CD4-positive, alpha-beta memory T cell (primary cell): ENCODE results near the gene FIBP. TPM values are rescaled to one million over a fixed set of nuclear protein-coding genes. Genes with fewer than 3 reads are reported as not detected.

ENCODE experiments used
- CTCF ChIA-PET: fragments of 350-600 bp; sonication (Branson Sonifier 250); formaldehyde crosslinking; loops from one replicate; lab custom pipeline; 2021; ENCODE audit warnings: inconsistent platforms; ENCODE audit not compliant: partially characterized antibody; lab: Charles Lee
- POLR2A ChIA-PET: fragments of 350-600 bp; sonication (Branson Sonifier 250); formaldehyde crosslinking; loops from one replicate; lab custom pipeline; 2021; ENCODE audit not compliant: partially characterized antibody; lab: Charles Lee
- DNase-seq, 5 donors: peaks; one replicate each; pipeline versions ENCODE4 v3.0.0 to v3.0.0-alpha.2; 2020 to 2022; ENCODE audit warnings: mixed read lengths in 1 of 5
- H3K27ac ChIP-seq: one replicate; pipeline ENCODE4 v1.7.0; 2013; ENCODE audit warnings: low read depth, low read length
- H3K27me3 ChIP-seq: 2 replicates; pipeline ENCODE4 v1.7.0; 2013; ENCODE audit warnings: mild to moderate bottlenecking, low read length, moderate library complexity; ENCODE audit not compliant: insufficient read depth
- H3K36me3 ChIP-seq: 2 replicates; pipeline ENCODE4 v1.7.0; 2013; ENCODE audit warnings: mild to moderate bottlenecking, low read length, moderate library complexity; ENCODE audit not compliant: insufficient read depth
- H3K4me1 ChIP-seq: 2 replicates; pipeline ENCODE4 v1.7.0; 2013; ENCODE audit warnings: mild to moderate bottlenecking, low read length, moderate library complexity; ENCODE audit not compliant: insufficient read depth
- H3K4me3 ChIP-seq, 2 donors: one replicate each; pipeline ENCODE4 v1.7.0; 2013; ENCODE audit warnings: low read length in 2 of 2, mild to moderate bottlenecking in 1 of 2
- H3K9me3 ChIP-seq, 2 donors: one replicate each; pipeline ENCODE4 v1.7.0; 2013; ENCODE audit warnings: low read length in 2 of 2, control low read depth in 1 of 2; ENCODE audit not compliant: control insufficient read depth in 1 of 2
- H3K27ac Mint-ChIP-seq, 7 donors: one replicate each; pipeline ENCODE4 v1.8.0; 2020 to 2021; ENCODE audit warnings: mixed read lengths in 7 of 7, mild to moderate bottlenecking in 6 of 7, inconsistent platforms in 3 of 7, moderate library complexity in 3 of 7
- H3K27me3 Mint-ChIP-seq, 2 donors: one replicate each; pipeline ENCODE4 v1.8.0; 2020 to 2021; ENCODE audit warnings: mixed read lengths in 2 of 2
- H3K36me3 Mint-ChIP-seq, 2 donors: one replicate each; pipeline ENCODE4 v1.8.0; 2020 to 2021; ENCODE audit warnings: mixed read lengths in 2 of 2, inconsistent platforms in 1 of 2, mild to moderate bottlenecking in 1 of 2
- H3K4me1 Mint-ChIP-seq, 4 donors: one replicate each; pipeline ENCODE4 v1.8.0; 2020 to 2021; ENCODE audit warnings: mixed read lengths in 4 of 4, mild to moderate bottlenecking in 1 of 4
- H3K4me3 Mint-ChIP-seq, 8 donors: one replicate each; pipeline ENCODE4 v1.8.0; 2020 to 2021; ENCODE audit warnings: mixed read lengths in 8 of 8, mild to moderate bottlenecking in 7 of 8, moderate library complexity in 6 of 8, inconsistent platforms in 3 of 8
- H3K9me3 Mint-ChIP-seq, 8 donors: one replicate each; pipeline ENCODE4 v1.8.0; 2020 to 2021; ENCODE audit warnings: mixed read lengths in 8 of 8, mild to moderate bottlenecking in 5 of 8, inconsistent platforms in 3 of 8, moderate library complexity in 1 of 8
- intact Hi-C: fragments of 100-400 bp; cut with micrococcal nuclease; formaldehyde crosslinking; loops from one replicate; pipeline ENCODE4 v1.15.1; 2023
- polyA plus RNA-seq, 2 donors: library from polyadenylated mRNA; unstranded; fragments of 300-500 nt; fragmentation: Illumina TruSeq; gene quantifications; one replicate each; pipeline ENCODE4 v1.2.3, GENCODE V29; 2021
- total RNA-seq, 2 experiments: library from RNA; stranded (reverse); gene quantifications; one replicate each; pipeline ENCODE4 v1.2.3, GENCODE V29; 2021

The FIBP gene
- total and polyA plus RNA-seq, 4 experiments from 2014 or later, result 39.9 to 99.0 (median 60.7) TPM

DNA sequence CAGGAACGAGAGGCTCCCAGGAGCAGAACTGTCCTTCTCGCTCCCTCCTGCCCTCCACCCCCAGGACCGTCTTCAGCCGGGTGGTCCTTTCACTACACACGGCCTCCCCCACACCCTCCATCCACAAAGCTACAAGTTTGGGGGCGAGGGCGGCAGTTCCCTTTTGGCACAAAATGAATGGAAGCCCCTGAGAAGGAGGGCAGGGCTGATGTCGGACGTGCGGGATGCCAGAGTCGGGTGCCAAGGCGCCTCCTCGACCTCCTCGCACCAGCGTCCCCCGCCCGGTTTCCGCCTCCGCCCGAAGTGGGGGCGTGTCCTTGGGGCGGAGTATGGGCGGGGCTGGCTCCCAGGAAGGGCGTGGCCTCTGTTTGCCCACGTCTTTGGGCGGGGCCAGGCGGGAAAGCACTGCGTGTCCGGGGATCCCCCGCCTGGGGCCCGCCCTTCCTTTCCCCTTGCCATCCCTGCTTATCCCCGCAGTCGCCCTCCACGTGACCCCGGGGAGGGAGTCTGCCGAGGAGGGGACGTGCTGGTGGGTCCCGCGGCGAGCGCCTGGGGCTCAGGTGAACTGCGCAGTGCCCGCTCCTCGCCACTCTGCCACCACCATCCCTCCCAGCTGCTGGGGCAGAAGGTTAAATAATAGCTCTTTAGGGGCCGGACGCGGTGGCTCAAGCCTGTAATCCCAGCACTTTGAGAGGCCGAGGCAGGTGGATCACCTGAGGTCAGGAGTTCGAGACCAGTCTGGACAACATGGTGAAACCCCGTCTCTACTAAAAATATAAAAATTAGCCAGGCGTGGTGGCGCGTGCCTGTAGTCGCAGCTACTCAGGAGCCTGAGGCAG lies 14.7 kb downstream of the FIBP start:
- no peaks in the 10 kb centered on the region for H3K27me3 ChIP-seq
- H3K27ac ChIP-seq, result peak overlapping the region; percentile 77
- DNase-seq, result peak; percentile 94 to 99 (median 96)
- Mint-ChIP-seq H3K27ac (peak overlapping the region; percentile 85 to 96 (median 94)), H3K36me3 (no peaks in the 10 kb centered on the region), H3K27me3 (no peaks in the 10 kb centered on the region), H3K9me3 (no peaks in the 10 kb centered on the region), H3K4me3 (peak overlapping the region; percentile 71 to 95 (median 89)), H3K4me1 (peaks cover 7 to 45% (median 20%) of the 10 kb centered on the region in 4 donors)
- no peaks in the 10 kb centered on the region for H3K9me3 ChIP-seq
- intact Hi-C loops, result loop anchor here (2.0 kb wide), 2 partner anchors 15 kb away; partner anchors contain the start of genes CFL1 and FIBP
- H3K4me1 ChIP-seq, result peaks cover 20% of the 10 kb centered on the region
- H3K36me3 ChIP-seq, result no peaks in the 10 kb centered on the region
- peak overlapping the region; percentile 57 to 69 for H3K4me3 ChIP-seq
- ChIA-PET CTCF (interaction anchor here (0.8 to 6.6 kb wide), 3 partner anchors 14 to 112 kb away, joined by 3 to 104 read pairs (median 30); partner anchors contain the start of genes CCDC85B, FIBP and MUS81), POLR2A (interaction anchor here (0.6 to 11.3 kb wide), 17 partner anchors 10 to 301 kb away, joined by 3 to 222 read pairs (median 3); partner anchors contain the start of genes BANF1, C11orf68, CCDC85B and CFL1)

DNA sequence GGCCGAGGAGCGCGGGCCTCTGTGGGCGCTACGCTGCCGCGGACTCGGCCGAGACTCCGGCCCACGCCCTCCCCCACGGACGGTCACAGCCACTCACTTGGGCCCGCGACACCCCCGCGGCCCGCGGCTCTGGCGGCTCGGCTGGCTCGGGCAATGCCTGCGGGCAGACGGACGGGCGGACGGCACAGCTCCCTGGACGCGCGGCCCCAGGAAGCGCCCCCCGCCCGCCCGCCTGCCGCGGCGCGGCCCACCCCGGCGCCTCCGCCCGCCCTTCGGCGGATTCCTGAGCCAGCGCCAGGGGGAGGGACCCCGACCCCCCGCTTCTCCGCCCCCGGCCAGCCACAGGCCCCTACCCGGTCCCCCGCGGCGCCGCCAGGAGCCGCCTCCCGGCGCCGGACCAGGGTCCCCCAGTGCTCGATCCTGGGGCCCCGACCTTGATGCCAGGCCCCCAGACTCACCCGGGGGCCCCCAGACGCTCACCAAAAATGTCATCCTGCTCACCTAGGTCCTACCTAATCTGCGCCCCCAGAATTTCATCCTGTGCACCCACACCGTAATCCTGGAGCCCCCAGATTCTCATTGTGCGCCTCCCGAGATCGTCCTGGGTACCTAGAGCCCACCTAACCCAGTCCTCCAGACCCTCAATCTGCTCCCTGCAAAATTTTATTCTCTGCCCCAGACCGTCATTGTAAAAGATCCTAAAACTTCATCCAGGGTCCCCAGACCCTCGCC lies 15.5 kb downstream of the FIBP start, which contains the start of gene EFEMP2:
Gene EFEMP2 (minus strand): TSS at position 215 of the 732 bp plus-strand sequence. CDS start 446 bp downstream, outside the sequence.
- DNase-seq, result peak in 1 of 5 donors; percentile 38
- peak within 1 kb of the TSS; percentile 57 to 69 for H3K4me3 ChIP-seq
- no peaks in the 10 kb centered on the region for H3K9me3 ChIP-seq
- H3K27ac ChIP-seq, result peak within 1 kb of the TSS; percentile 77
- peak within 1 kb of the TSS; percentile 71 to 95 (median 89) for H3K4me3 Mint-ChIP-seq
- H3K9me3 Mint-ChIP-seq, result no peaks in the 10 kb centered on the region
- H3K36me3 Mint-ChIP-seq, result no peaks in the 10 kb centered on the region
- no peaks in the 10 kb centered on the region for H3K27me3 Mint-ChIP-seq
- ChIA-PET POLR2A (interaction anchor here (0.6 to 11.3 kb wide), 14 partner anchors 9 to 300 kb away, joined by 3 to 222 read pairs (median 6); partner anchors contain the start of genes BANF1, C11orf68, CCDC85B and CFL1), CTCF (interaction anchor here (1.9 to 6.6 kb wide), 2 partner anchors 13 to 15 kb away, joined by 29 to 104 read pairs; partner anchors contain the start of genes CCDC85B, FIBP and MUS81)
- intact Hi-C loops, result loop anchor here (2.0 kb wide), 2 partner anchors 14 to 16 kb away; partner anchors contain the start of genes CFL1 and FIBP
- H3K27me3 ChIP-seq, result no peaks in the 10 kb centered on the region
- peaks cover 7 to 41% (median 20%) of the 10 kb centered on the region in 4 donors for H3K4me1 Mint-ChIP-seq
- peaks cover 20% of the 10 kb centered on the region for H3K4me1 ChIP-seq
- no peaks in the 10 kb centered on the region for H3K36me3 ChIP-seq
- peak within 1 kb of the TSS; percentile 85 to 96 (median 94) for H3K27ac Mint-ChIP-seq

DNA sequence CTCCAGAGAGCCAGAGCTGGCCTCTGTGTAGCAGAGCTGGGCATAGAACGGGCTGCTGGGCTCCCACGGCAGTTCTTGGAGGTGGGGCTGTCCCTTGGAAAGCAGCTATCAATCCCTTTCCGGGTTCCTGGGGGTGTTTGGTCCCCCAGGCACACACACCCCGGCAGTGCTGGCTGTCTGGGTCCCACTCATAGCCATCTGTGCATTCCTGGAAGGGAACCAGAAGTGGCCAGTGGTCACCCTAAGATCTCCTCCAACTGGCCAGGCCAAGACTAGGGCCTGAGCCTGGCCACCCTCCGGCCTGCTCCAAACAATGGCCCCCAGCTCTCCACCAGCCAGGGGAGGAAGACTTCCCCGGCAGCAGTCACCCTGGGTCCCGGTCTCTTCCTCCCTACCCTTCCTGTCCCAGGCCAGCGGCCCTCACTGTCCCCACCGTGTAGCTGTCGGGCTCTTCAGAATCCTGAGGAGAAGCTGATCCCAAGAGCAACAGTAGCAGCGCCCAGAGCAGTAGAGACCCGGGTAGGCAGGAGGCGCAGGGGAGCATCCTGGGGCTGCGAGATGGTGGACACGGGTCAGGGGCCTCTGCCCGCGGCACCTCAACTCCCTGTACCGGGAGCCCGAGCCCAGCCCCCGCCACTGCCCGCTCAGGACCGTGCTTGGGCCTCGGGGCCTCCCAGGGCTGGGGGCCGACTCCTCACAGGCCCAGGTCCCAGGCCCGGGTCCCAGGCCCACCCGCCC lies 16.3 kb downstream of the FIBP start:
- Histone ChIP-seq H3K4me1 (peaks cover 20% of the 10 kb centered on the region), H3K36me3 (no peaks in the 10 kb centered on the region), H3K4me3 (no peak overlapping the region), H3K9me3 (no peaks in the 10 kb centered on the region), H3K27me3 (no peaks in the 10 kb centered on the region), H3K27ac (no peak overlapping the region)
- ChIA-PET POLR2A (interaction anchor here (0.9 to 11.3 kb wide), 9 partner anchors 8 to 130 kb away, joined by 3 to 222 read pairs (median 3); partner anchors contain the start of genes BANF1, CCDC85B, CFL1 and CTSW), CTCF (interaction anchor here (0.9 to 2.4 kb wide), 5 partner anchors 12 to 173 kb away, joined by 4 to 29 read pairs (median 5); partner anchors contain the start of genes CCDC85B, FIBP and MUS81)
- peak in 1 of 5 donors; percentile 6 for DNase-seq
- peak overlapping the region; percentile 16 to 67 (median 38) for H3K4me3 Mint-ChIP-seq
- peaks cover 3 to 4% of the 10 kb centered on the region in 2 donors for H3K36me3 Mint-ChIP-seq
- H3K27ac Mint-ChIP-seq, result peak overlapping the region in 1 of 7 donors; percentile 10
- no peaks in the 10 kb centered on the region for H3K27me3 Mint-ChIP-seq
- no peaks in the 10 kb centered on the region for H3K9me3 Mint-ChIP-seq
- peaks cover 7 to 41% (median 21%) of the 10 kb centered on the region in 4 donors for H3K4me1 Mint-ChIP-seq
- intact Hi-C loops, result loop anchor here (2.0 kb wide), 2 partner anchors 13 to 17 kb away; partner anchors contain the start of genes CFL1 and FIBP

DNA sequence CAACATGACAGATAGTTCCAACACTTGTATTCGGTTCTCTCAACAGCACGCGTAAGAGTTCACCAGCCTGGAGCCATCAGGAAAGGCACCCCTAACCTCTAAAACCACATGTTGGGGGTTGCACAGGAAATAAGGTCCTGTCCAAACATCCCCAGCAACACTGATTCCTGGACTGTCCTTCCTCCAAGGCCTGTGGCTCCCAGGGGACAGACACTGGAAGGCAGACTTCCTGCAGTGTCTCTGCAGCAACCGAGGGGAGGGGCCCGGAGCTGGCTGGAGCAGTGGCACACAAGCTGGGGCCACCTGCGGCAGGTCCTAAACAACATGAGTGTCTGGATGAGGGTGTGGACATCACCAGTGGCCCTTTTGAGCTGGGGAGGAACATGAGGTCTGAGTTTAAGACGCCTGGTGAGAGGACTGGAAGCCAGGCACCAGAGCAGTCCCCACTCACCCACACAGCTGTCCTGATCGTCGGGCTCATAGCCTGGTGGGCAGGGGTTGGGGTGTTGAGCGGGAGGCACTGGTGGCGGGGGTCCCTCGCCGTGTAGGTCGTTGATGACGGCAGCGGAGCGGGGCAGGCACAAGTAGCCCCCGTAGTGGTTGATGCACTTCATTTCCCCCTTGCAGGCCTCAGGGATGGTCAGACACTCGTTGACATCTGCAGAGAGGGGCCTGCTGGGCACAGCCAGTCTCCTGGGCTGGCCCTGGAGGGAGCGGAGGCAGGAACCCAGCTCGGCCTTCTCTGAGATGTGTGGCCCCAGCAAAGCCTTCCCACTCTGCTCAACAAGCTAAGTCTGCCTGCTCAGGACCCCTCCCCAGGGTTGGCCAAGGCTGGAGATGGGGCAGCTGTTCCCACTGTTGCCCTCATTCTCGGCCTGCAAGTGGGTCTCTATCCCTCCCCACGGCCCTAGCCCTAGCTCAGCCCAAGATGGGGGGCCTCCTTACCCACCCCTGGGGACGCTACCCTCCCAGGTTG lies 17.3 kb downstream of the FIBP start:
- H3K4me3 Mint-ChIP-seq, result peak overlapping the region in 5 of 8 donors; percentile 8 to 61 (median 40)
- CTCF ChIA-PET, result interaction anchor here (0.7 to 2.4 kb wide), 7 partner anchors 11 to 174 kb away, joined by 3 to 29 read pairs (median 4); partner anchors contain the start of genes CCDC85B, FIBP and MUS81
- H3K9me3 Mint-ChIP-seq, result no peaks in the 10 kb centered on the region
- no peak for DNase-seq
- no peaks in the 10 kb centered on the region for H3K27me3 Mint-ChIP-seq
- H3K36me3 ChIP-seq, result peaks cover 2% of the 10 kb centered on the region
- peaks cover 3 to 9% of the 10 kb centered on the region in 2 donors for H3K36me3 Mint-ChIP-seq
- H3K27me3 ChIP-seq, result no peaks in the 10 kb centered on the region
- intact Hi-C loops, result no loop called here
- no peak overlapping the region for H3K27ac ChIP-seq
- H3K9me3 ChIP-seq, result no peaks in the 10 kb centered on the region
- POLR2A ChIA-PET, result interaction anchor here (0.5 to 11.3 kb wide), 12 partner anchors 8 to 131 kb away, joined by 3 to 222 read pairs (median 3); partner anchors contain the start of genes BANF1, CCDC85B, CFL1 and CTSW
- peaks cover 20% of the 10 kb centered on the region for H3K4me1 ChIP-seq
- peak overlapping the region in 3 of 7 donors; percentile 29 to 82 (median 38) for H3K27ac Mint-ChIP-seq
- peaks cover 7 to 41% (median 23%) of the 10 kb centered on the region in 4 donors for H3K4me1 Mint-ChIP-seq
- no peak overlapping the region for H3K4me3 ChIP-seq

DNA sequence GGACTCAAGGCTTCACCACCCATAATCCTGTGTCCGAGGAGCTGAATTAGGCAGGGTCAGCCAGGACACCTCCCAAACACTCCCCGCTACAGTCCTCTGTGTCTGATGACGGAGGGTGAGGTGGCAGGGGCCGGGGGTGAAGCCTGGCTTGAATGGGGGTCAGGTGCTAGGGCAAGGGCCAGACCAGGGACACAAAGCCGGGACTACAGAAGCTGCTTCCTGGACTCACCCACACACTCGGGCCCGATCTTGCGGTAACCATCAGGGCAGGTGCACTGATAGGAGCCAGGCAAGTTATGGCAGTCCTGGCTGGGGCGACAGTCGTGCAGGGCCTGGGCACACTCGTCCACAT lies 18.0 kb downstream of the FIBP start:
- Histone ChIP-seq H3K27ac (no peak overlapping the region), H3K4me3 (no peak overlapping the region), H3K36me3 (peaks cover 9% of the 10 kb centered on the region), H3K4me1 (peaks cover 20% of the 10 kb centered on the region), H3K9me3 (no peaks in the 10 kb centered on the region), H3K27me3 (no peaks in the 10 kb centered on the region)
- H3K27ac Mint-ChIP-seq, result peak overlapping the region in 2 of 7 donors; percentile 38 to 82
- no peaks in the 10 kb centered on the region for H3K27me3 Mint-ChIP-seq
- H3K36me3 Mint-ChIP-seq, result peaks cover 4 to 15% of the 10 kb centered on the region in 2 donors
- H3K4me1 Mint-ChIP-seq, result peaks cover 7 to 41% (median 23%) of the 10 kb centered on the region in 4 donors
- intact Hi-C loops, result no loop called here
- ChIA-PET POLR2A (interaction anchor here (1.5 to 11.3 kb wide), 4 partner anchors 8 to 20 kb away, joined by 4 to 222 read pairs (median 7); partner anchors contain the start of genes CCDC85B, CFL1 and MUS81), CTCF (interaction anchor here (1.1 to 2.4 kb wide), 4 partner anchors 15 to 118 kb away, joined by 3 to 20 read pairs (median 5); partner anchors contain the start of gene FIBP)
- no peaks in the 10 kb centered on the region for H3K9me3 Mint-ChIP-seq
- peak overlapping the region in 1 of 8 donors; percentile 57 for H3K4me3 Mint-ChIP-seq
- no peak for DNase-seq
